Measurements from ENCODE around the gene METTL23. TPM values are rescaled to one million over a fixed set of nuclear protein-coding genes. Genes with fewer than 3 reads are reported as not detected.

Gene METTL23
- total RNA-seq, 4 donors from 2014 or later: 19.2 to 52.6 (median 25.1) TPM

GRCh38 chr17:76735006-76735405, 8.4 kb downstream of the METTL23 start:
- TF ChIP-seq EP300 (IDR thresholded peaks at IDR 0.05): no peak
- TF ChIP-seq CTCF (IDR thresholded peaks at IDR 0.05): no peak
- TF ChIP-seq POLR2AphosphoS5 (IDR thresholded peaks at IDR 0.05): no peak
- TF ChIP-seq POLR2A (IDR thresholded peaks at IDR 0.05): no peak
- peak overlapping the region; percentile 82 to 94 for H3K4me3 ChIP-seq
- peaks cover 3 to 75% (median 36%) of the 10 kb centered on the region in 3 donors for H3K4me1 ChIP-seq
- no peak for ATAC-seq
- no peaks in the 10 kb centered on the region for H3K9me3 ChIP-seq
- peaks cover 0 to 57% of the 10 kb centered on the region in 2 donors for H3K36me3 ChIP-seq
- H3K27ac ChIP-seq: peak overlapping the region in 3 of 4 donors; percentile 25 to 99 (median 98)
- no peaks in the 10 kb centered on the region for H3K27me3 ChIP-seq
- WGBS, 2 donors (ENCODE audit: low coverage in 1 of 2): 11 to 12% methylated on average over 5 of the region's 5 CpGs

GRCh38 chr17:76735586-76736348, 9.1 kb downstream of the METTL23 start:
- no peaks in the 10 kb centered on the region for H3K9me3 ChIP-seq
- no peaks in the 10 kb centered on the region for H3K27me3 ChIP-seq
- H3K27ac ChIP-seq: peak overlapping the region; percentile 94 to 99 (median 98)
- 2 to 5% methylated on average over 7 to 11 of the region's 20 CpGs for WGBS, 2 donors (ENCODE audit: low coverage in 1 of 2)
- H3K4me3 ChIP-seq: peak overlapping the region; percentile 82 to 94
- ATAC-seq: no peak
- H3K36me3 ChIP-seq: peaks cover 0 to 50% of the 10 kb centered on the region in 2 donors
- peaks cover 3 to 75% (median 37%) of the 10 kb centered on the region in 3 donors for H3K4me1 ChIP-seq
- TF ChIP-seq POLR2AphosphoS5 (IDR thresholded peaks at IDR 0.05) (no peak), CTCF (IDR thresholded peaks at IDR 0.05) (no peak), POLR2A (IDR thresholded peaks at IDR 0.05) (no peak)

- H3K27ac ChIP-seq: peak overlapping the region; percentile 94 to 99 (median 98)
- H3K9me3 ChIP-seq: no peaks in the 10 kb centered on the region
- peak; percentile 53 to 72 for TF ChIP-seq POLR2A (IDR thresholded peaks at IDR 0.05)
- no peak for TF ChIP-seq EP300 (IDR thresholded peaks at IDR 0.05)
- TF ChIP-seq CTCF (IDR thresholded peaks at IDR 0.05): peak in 3 of 4 experiments; percentile 47 to 48 (median 47)
- peak; percentile 78 for TF ChIP-seq POLR2AphosphoS5 (IDR thresholded peaks at IDR 0.05)
- no peaks in the 10 kb centered on the region for H3K27me3 ChIP-seq
- no CpG with 5 or more reads among the region's 117 CpGs for WGBS, 2 donors (ENCODE audit: low coverage in 1 of 2)
- ATAC-seq: peak; percentile 38
- peaks cover 3 to 76% (median 37%) of the 10 kb centered on the region in 3 donors for H3K4me1 ChIP-seq
- H3K36me3 ChIP-seq: peaks cover 0 to 45% of the 10 kb centered on the region in 2 donors
- peak overlapping the region; percentile 82 to 94 for H3K4me3 ChIP-seq
Observed at GRCh38 chr17:76736349-76737081, 9.9 kb downstream of the METTL23 start.

GRCh38 chr17:76737082-76737675, 10.5 kb downstream of the METTL23 start, which contains the start of gene SRSF2:
TSS of gene SRSF2 (minus strand) at chr17:76737331. CDS start at chr17:76737160, 171 bp downstream.
- no peaks in the 10 kb centered on the region for H3K27me3 ChIP-seq
- ATAC-seq: peak; percentile 90
- peak within 1 kb of the TSS; percentile 82 to 94 for H3K4me3 ChIP-seq
- no CpG with 5 or more reads among the region's 60 CpGs for WGBS, 2 donors (ENCODE audit: low coverage in 1 of 2)
- peak within 1 kb of the TSS; percentile 94 to 99 (median 98) for H3K27ac ChIP-seq
- peaks cover 3 to 72% (median 37%) of the 10 kb centered on the region in 3 donors for H3K4me1 ChIP-seq
- no peaks in the 10 kb centered on the region for H3K9me3 ChIP-seq
- H3K36me3 ChIP-seq: peaks cover 0 to 45% of the 10 kb centered on the region in 2 donors
- peak; percentile 100 for TF ChIP-seq POLR2AphosphoS5 (IDR thresholded peaks at IDR 0.05)
- TF ChIP-seq POLR2A (IDR thresholded peaks at IDR 0.05): peak; percentile 100
- TF ChIP-seq EP300 (IDR thresholded peaks at IDR 0.05): no peak
- peak in 2 of 4 experiments; percentile 10 to 26 for TF ChIP-seq CTCF (IDR thresholded peaks at IDR 0.05)
